ENCODE results near the gene MAGI2.

DNA sequence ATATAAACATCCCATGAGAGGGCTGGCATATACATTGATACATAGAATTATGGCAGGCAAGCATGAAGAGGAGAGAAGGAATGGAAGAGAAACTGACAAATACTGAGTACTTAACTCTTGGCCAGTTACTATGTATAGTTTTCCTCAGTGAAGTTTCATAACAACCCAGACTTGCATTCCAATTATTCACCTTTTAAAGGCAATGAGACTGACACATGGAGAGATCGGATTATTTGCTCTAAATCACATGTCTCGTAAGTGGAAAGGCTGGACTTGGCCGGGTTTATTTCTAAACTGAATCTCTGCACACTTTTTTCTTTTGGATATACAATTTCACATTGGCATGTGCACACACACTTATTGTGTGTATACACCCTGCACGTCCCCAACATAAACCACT lies 1106.6 kb downstream of the MAGI2 start:
- TF ChIP-seq, protein P1, sequence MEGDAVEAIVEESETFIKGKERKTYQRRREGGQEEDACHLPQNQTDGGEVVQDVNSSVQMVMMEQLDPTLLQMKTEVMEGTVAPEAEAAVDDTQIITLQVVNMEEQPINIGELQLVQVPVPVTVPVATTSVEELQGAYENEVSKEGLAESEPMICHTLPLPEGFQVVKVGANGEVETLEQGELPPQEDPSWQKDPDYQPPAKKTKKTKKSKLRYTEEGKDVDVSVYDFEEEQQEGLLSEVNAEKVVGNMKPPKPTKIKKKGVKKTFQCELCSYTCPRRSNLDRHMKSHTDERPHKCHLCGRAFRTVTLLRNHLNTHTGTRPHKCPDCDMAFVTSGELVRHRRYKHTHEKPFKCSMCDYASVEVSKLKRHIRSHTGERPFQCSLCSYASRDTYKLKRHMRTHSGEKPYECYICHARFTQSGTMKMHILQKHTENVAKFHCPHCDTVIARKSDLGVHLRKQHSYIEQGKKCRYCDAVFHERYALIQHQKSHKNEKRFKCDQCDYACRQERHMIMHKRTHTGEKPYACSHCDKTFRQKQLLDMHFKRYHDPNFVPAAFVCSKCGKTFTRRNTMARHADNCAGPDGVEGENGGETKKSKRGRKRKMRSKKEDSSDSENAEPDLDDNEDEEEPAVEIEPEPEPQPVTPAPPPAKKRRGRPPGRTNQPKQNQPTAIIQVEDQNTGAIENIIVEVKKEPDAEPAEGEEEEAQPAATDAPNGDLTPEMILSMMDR (IDR thresholded peaks at IDR 0.05), result no peak
- TF ChIP-seq POLR2AphosphoS5 (IDR thresholded peaks at IDR 0.05) (no peak), POLR2A (IDR thresholded peaks at IDR 0.05) (no peak)

All from breast epithelium (tissue), 3 donors.